Hepatic stellate cell (primary cell): ENCODE results near the gene CRYZL1.

ENCODE experiments used
- DNase-seq: peaks from one replicate; pipeline ENCODE4 v3.0.0; 2011; ENCODE audit warnings: low spot score

The CRYZL1 gene

DNA sequence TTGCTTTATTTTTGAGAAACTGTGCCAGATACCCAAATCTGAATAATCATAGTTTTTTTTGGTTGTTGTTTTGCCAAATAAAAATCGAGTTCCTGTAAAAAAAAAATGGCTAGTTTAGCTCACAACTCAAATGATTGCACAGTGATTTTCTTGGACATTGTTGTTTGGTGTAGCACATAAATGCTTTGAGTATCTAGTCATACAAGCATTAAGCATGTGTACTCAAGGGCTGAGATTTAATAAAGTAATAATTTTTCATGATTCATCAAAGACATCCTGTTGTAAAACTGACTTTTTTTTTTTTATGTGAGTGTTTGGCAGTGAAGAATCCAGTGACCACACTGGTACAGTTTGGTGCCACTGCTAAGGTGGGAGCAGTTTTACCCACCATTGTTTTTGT is 19.6 kb upstream of the CRYZL1 start:
- DNase-seq, result no peak

GRCh38 chr21:33660406-33660805 is 18.9 kb upstream of the CRYZL1 start:
- DNase-seq, result no peak

- DNase-seq, result no peak
Observed at GRCh38 chr21:33659568-33659949, 18.0 kb upstream of the CRYZL1 start.

DNA sequence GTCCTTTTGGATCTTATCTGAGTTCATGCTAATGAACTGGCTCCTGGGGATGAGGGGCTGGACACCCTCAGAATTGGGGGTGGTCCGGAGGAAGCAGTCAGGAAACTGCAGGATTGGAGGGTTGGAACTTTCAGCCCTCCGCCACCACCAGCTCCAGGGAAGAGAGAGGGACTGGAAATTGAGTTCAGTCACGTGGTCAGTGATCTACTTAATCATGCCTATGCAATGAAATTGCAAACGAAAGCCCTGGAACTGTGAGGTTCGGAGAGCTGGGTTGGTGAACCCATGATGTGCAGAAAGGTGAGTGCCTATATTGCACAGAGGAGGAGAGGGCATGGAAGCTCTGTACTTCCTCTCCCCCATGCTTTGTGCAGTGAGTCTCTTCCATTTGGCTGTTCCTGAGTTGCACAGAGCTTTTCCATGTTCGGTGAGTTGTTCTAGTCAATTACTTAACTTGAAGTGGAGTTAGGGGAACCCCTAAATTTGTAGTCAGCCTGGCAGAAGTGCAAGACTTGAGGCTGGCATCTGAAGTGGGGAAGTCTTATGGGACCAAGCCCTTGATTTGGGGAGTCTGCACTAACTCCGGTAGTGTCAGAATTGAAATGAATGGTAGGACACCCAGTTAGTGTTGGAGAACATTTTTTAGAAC is 17.5 kb upstream of the CRYZL1 start:
- DNase-seq, result no peak

DNA sequence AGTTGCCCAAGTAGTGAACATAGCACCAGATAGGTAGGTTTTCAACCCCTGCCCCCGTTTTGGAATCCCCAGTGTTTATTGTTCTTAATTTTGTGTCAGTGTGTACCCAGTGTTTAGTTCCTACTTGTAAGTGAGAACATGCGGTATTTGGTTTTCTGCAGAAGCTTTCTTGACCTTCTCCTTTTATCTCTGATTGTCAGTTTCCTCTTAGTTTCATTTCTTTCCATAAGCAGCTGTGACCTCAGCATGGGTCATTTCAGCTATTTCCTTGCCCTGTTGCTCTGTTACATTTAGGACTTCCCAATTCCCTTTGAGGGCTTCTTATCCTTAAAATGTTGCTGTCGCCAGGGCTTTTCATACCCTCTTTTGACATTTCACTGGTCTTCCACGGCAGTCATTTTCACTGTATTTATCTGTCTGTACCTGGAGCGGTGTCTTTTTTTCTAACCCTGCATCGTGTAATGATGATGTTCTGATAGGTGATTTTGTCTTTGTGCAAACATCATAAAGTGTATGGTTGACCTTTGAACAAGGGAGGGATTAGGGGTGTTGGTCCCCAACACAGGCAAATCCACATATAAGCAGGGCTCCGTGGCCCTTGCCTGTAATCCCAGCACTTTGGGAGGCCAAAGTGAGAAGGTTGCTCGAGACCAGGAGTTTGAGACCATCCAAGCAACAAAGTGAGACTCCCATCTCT is 15.7 kb upstream of the CRYZL1 start:
- no peak for DNase-seq

- DNase-seq, result peak; percentile 60
Observed at GRCh38 chr21:33655588-33656221, 14.2 kb upstream of the CRYZL1 start.

DNA sequence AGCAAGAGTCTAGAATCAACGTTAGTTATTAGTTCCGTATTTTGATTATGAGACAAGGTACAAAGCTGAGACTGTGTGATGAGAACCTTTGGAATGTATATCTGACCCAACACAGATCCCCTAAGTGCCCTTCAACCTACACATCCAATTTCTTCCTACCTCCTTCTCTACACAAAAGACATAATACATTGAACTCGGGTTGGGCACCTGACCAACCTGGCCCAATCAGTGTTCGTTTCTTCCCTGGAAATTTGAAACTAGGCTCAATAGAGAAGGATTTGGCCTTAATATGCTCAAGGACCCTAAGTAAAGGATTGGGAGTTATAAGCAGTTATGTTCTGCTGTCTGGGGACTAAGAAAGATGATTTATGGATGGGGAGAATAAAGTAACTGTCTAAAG is 12.9 kb upstream of the CRYZL1 start:
- DNase-seq, result no peak

- no peak for DNase-seq
Observed at GRCh38 chr21:33651965-33652680, 10.6 kb upstream of the CRYZL1 start.

- no peak for DNase-seq
Observed at GRCh38 chr21:33650929-33651509, 9.5 kb upstream of the CRYZL1 start.

DNA sequence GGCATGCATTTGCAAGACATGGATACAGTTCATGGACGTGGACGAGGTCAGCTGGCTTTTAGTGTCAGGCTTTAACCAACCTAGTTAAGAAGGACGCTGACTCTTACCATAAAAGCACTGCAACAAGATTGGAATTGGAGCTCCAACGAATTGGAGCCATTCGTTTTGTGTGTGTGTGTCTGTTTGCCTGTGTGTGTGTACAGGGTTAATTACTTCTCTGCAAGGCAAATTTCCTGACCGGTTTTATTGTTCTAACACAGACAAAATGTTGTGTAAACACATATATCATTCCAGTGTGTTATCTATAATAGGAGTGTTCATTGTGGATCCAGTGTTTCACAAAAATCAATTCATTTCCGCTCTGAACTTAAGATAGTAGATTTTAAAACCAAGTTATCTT is 8.7 kb upstream of the CRYZL1 start:
- no peak for DNase-seq

- no peak for DNase-seq
Observed at GRCh38 chr21:33648555-33648954, 7.0 kb upstream of the CRYZL1 start.

- DNase-seq, result no peak
Observed at GRCh38 chr21:33647587-33647986, 6.0 kb upstream of the CRYZL1 start.

- DNase-seq, result no peak
Observed at GRCh38 chr21:33645730-33646129, 4.2 kb upstream of the CRYZL1 start.

DNA sequence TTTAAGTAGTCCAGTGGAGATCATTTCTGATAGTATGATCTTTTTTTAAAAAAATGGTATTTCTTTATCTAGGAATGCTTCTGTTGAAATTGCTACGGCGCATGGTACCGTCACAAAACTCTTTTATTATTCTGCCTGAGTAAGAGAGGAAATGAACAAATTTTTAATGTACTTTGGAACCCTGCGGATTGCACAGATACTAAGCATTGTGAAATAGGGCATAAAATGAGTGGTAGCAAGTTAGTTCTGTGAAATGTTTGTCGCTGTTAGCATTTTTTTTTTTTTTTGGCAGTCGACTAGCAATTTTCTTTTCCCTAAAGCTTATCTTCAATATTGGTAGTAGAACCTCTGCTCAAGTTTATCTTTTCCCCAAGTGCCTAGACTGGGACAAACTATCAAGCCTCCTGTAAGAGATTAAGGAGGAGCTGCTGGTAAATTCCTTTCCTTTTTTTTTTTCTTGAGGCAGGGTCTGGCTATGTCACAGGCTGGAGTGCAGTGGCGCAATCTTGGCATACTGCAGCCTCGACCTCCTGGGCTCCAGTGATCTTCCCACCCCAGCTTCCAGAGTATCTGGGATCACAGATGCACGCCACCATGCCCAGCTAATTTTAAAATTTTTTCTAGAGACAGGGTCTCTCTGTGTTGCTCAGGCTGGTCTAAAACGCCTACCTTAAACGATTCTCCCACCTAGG is 3.0 kb upstream of the CRYZL1 start:
- peak; percentile 26 for DNase-seq

GRCh38 chr21:33643658-33644311 is 2.2 kb upstream of the CRYZL1 start:
- peak; percentile 12 for DNase-seq

- DNase-seq, result peak; percentile 12
Observed at GRCh38 chr21:33642896-33643657, 1.5 kb upstream of the CRYZL1 start.

DNA sequence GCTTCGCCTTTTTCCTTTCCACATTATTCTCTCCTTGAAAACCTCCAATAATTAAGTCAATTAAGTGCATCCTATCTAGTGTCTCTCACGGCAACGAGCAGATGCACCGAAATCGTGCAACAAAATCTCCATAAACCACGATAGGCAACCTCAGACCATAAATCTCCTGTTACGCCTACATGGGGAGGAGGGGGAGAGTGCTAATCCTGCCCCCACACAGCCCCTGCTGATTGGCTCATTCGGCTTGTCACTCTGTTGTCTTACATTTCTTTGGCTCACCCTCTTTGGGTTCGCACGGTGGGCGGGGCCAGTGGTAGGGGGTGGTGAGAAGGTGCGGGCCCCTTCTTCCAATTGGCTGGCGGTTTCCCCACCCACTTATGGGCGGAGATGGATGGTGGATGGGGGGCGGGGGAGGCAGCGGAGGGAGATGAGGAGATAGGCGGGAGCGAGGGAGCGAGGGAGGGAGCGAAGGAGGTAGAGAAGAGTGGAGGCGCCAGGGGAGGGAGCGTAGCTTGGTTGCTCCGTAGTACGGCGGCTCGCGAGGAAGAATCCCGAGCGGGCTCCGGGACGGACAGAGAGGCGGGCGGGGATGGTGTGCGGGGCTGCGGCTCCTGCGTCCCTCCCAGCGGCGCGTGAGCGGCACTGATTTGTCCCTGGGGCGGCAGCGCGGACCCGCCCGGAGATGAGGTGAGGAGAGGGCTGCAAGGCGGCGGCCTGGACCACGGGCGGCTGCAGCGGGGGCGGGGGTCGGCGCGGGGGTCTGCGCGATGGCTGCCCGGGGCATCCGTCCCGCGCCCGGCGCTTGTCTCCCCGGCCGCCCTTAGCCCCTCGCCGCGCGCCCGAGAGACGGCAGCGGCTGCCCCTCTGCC is 720 bp upstream of the CRYZL1 start, which contains the start of gene ITSN1:
Gene ITSN1, plus strand, starts transcription at position 475 of the 869 bp plus-strand sequence. CDS start 76,328 bp downstream, outside the sequence.
- peak; percentile 96 for DNase-seq

DNA sequence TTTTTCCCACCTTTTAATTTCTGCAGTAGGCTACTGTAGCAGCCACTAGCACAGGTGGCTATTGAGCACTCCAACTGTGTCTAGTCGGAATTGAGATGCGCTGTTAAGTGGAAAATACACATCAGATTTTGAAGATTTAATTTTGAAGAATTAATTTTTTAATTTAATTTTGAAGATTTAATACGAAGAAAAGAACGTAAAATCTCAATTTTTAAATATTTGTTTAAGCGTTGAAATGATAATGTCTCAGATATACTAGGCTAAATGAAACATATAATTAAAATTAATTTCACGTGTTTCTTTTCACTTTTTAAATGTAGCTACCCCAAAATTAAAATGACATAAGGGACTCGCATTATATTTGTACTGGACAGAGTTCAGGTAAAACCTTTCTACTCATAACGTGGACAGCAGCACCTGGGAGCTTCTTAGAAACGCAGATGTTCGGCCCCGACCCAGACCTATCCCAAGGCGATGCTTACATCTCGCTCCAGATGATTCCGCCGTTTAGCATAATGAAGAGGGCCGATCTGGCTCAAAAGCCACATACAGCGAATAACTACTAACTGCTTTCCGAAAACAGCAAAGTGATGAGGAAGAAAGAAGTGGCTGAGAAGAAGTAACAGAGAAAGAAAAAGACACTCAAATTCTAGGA is 717 bp downstream of the CRYZL1 start:
- peak; percentile 29 for DNase-seq

GRCh38 chr21:33634254-33634653 is 7.3 kb downstream of the CRYZL1 start:
- DNase-seq, result no peak
